Measurements from ENCODE around the gene CYB5RL. TPM values are rescaled to one million over a fixed set of nuclear protein-coding genes. Genes with fewer than 3 reads are reported as not detected.

Gene CYB5RL
- total and polyA plus RNA-seq, 12 donors: 2.7 to 21.6 (median 10.3) TPM

- WGBS, 4 donors: 77 to 85% (median 82%) methylated on average over 2 to 4 of the region's 4 CpGs
- TF ChIP-seq POLR2A (IDR thresholded peaks at IDR 0.05) (no peak), CTCF (IDR thresholded peaks at IDR 0.05) (no peak)
- H3K27ac ChIP-seq: no peak overlapping the region
- no peaks in the 10 kb centered on the region for H3K4me1 ChIP-seq (replicated peaks in 1 of 2)
- no peaks in the 10 kb centered on the region for H3K27me3 ChIP-seq
- no peaks in the 10 kb centered on the region for H3K36me3 ChIP-seq (replicated peaks in 1 of 2)
- H3K9me3 ChIP-seq (replicated peaks in 1 of 3): no peaks in the 10 kb centered on the region
- no peak overlapping the region for H3K4me3 ChIP-seq
- DNase-seq: no peak
- intact Hi-C loops (cut with DNase I): no loop called here
Observed at GRCh38 chr1:54159733-54160316, 40.0 kb downstream of the CYB5RL start.

GRCh38 chr1:54158071-54158470 is 41.8 kb downstream of the CYB5RL start:
- no peaks in the 10 kb centered on the region for H3K36me3 ChIP-seq (replicated peaks in 1 of 2)
- H3K27ac ChIP-seq: no peak overlapping the region
- peak in 5 of 7 donors; percentile 28 to 51 (median 29) for DNase-seq
- H3K9me3 ChIP-seq (replicated peaks in 1 of 3): no peaks in the 10 kb centered on the region
- H3K4me3 ChIP-seq: no peak overlapping the region
- intact Hi-C loops (cut with DNase I): no loop called here
- peaks cover 0 to 8% of the 10 kb centered on the region in 2 donors for H3K4me1 ChIP-seq (replicated peaks in 1 of 2)
- no peaks in the 10 kb centered on the region for H3K27me3 ChIP-seq
- TF ChIP-seq CTCF (IDR thresholded peaks at IDR 0.05) (no peak), POLR2A (IDR thresholded peaks at IDR 0.05) (no peak)
- 68 to 77% (median 73%) methylated on average over 3 of the region's 3 CpGs for WGBS, 4 donors

GRCh38 chr1:54157401-54157800 is 42.4 kb downstream of the CYB5RL start:
- Histone ChIP-seq H3K36me3 (replicated peaks in 1 of 2) (no peaks in the 10 kb centered on the region), H3K4me1 (replicated peaks in 1 of 2) (peaks cover 0 to 8% of the 10 kb centered on the region in 2 donors), H3K4me3 (no peak overlapping the region), H3K9me3 (replicated peaks in 1 of 3) (no peaks in the 10 kb centered on the region), H3K27ac (no peak overlapping the region), H3K27me3 (no peaks in the 10 kb centered on the region)
- intact Hi-C loops (cut with DNase I): no loop called here
- DNase-seq: no peak
- no peak for TF ChIP-seq CTCF (IDR thresholded peaks at IDR 0.05)
- TF ChIP-seq POLR2A (IDR thresholded peaks at IDR 0.05): no peak
- 91 to 98% (median 93%) methylated on average over 4 to 6 of the region's 6 CpGs for WGBS, 4 donors

GRCh38 chr1:54156986-54157385 is 42.8 kb downstream of the CYB5RL start:
- Histone ChIP-seq H3K27ac (no peak overlapping the region), H3K9me3 (replicated peaks in 1 of 3) (no peaks in the 10 kb centered on the region), H3K4me1 (replicated peaks in 1 of 2) (peaks cover 0 to 8% of the 10 kb centered on the region in 2 donors), H3K4me3 (no peak overlapping the region), H3K27me3 (no peaks in the 10 kb centered on the region), H3K36me3 (replicated peaks in 1 of 2) (no peaks in the 10 kb centered on the region)
- TF ChIP-seq CTCF (IDR thresholded peaks at IDR 0.05): no peak
- TF ChIP-seq POLR2A (IDR thresholded peaks at IDR 0.05): no peak
- WGBS, 4 donors: 93 to 97% (median 94%) methylated on average over 7 of the region's 7 CpGs
- no peak for DNase-seq
- intact Hi-C loops (cut with DNase I): no loop called here
